HL-60 (cell line): ENCODE data around the gene CREBBP.

Source experiments
- DNase-seq, 2 experiments: peaks; one replicate each; pipeline ENCODE4 v3.0.0-alpha.2; 2010 to 2020; ENCODE audit warnings: low read depth in 1 of 2, low spot score in 1 of 2
- H3K27ac ChIP-seq: fragments of 250-450 bp; sonication (Bioruptor Pico); replicated peaks from 2 replicates; pipeline ENCODE4 v1.5.1; 2020; ENCODE audit warnings: mild to moderate bottlenecking, moderate library complexity
- H3K27me3 ChIP-seq: fragments of 250-450 bp; sonication (Bioruptor Pico); 2 replicates; pipeline ENCODE4 v1.5.1; 2021; ENCODE audit warnings: mild to moderate bottlenecking, moderate library complexity; ENCODE audit not compliant: insufficient read depth, poor library complexity, severe bottlenecking
- H3K4me3 ChIP-seq: replicated peaks from 2 replicates; pipeline ENCODE4 v1.5.1; 2011; ENCODE audit warnings: mild to moderate bottlenecking, control low read depth, low read length; ENCODE audit not compliant: insufficient read depth
- CTCF ChIP-seq: IDR thresholded peaks from one replicate; pipeline ENCODE4 v1.5.1; 2011; ENCODE audit warnings: low read length, control low read depth, inconsistent platforms; ENCODE audit not compliant: insufficient read depth
- GABPA ChIP-seq: IDR thresholded peaks from 2 replicates; pipeline ENCODE4 v1.6.1; 2012; ENCODE audit warnings: low read depth
- POLR2AphosphoS5 ChIP-seq: IDR thresholded peaks from 2 replicates; pipeline ENCODE4 v1.6.1; 2012; ENCODE audit warnings: low read depth
- REST ChIP-seq: IDR thresholded peaks from 2 replicates; pipeline ENCODE4 v1.6.1; 2012; ENCODE audit warnings: low read depth; ENCODE audit not compliant: insufficient replicate concordance
- SPI1 ChIP-seq: IDR thresholded peaks from 2 replicates; pipeline ENCODE4 v1.6.1; 2012; ENCODE audit warnings: low read depth, mild to moderate bottlenecking, borderline replicate concordance

The CREBBP gene

GRCh38 chr16:3677994-3678393 lies 202.5 kb downstream of the CREBBP start:
- Histone ChIP-seq H3K27me3 (no peaks in the 10 kb centered on the region), H3K4me3 (no peak overlapping the region), H3K27ac (no peak overlapping the region)
- DNase-seq = no peak
- TF ChIP-seq GABPA (no peak), SPI1 (no peak), POLR2AphosphoS5 (no peak), REST (no peak), CTCF (no peak)

GRCh38 chr16:3675601-3676130 lies 204.8 kb downstream of the CREBBP start:
- no peak for DNase-seq
- Histone ChIP-seq H3K27me3 (no peaks in the 10 kb centered on the region), H3K4me3 (no peak overlapping the region), H3K27ac (no peak overlapping the region)
- TF ChIP-seq CTCF (no peak), GABPA (no peak), POLR2AphosphoS5 (no peak), SPI1 (no peak), REST (no peak)
